ENCODE data around the gene AEBP1.

The AEBP1 gene

GRCh38 chr7:44121761-44122420 lies 17.7 kb downstream of the AEBP1 start:
- H3K4me3 ChIP-seq (ENCODE audit: low read length, poor library complexity, severe bottlenecking): peak overlapping the region; percentile 90
- TF ChIP-seq EZH2phosphoT487 (IDR thresholded peaks at IDR 0.05; ENCODE audit: borderline replicate concordance) (no peak), CTCF (conservative IDR thresholded peaks at IDR 0.05; ENCODE audit: low read length) (no peak)

GRCh38 chr7:44122529-44122928 lies 18.4 kb downstream of the AEBP1 start:
- Histone ChIP-seq H2AFZ (ENCODE audit: low read length) (no peak overlapping the region), H3K9ac (ENCODE audit: low read depth, low read length, poor library complexity, severe bottlenecking) (peak overlapping the region; percentile 74), H3K27me3 (ENCODE audit: insufficient read depth, low read length, poor library complexity, severe bottlenecking) (no peaks in the 10 kb centered on the region), H4K20me1 (ENCODE audit: insufficient read depth, low read length, poor library complexity, severe bottlenecking) (peaks cover 6% of the 10 kb centered on the region), H3K36me3 (ENCODE audit: insufficient read depth, low read length) (peaks cover 6% of the 10 kb centered on the region; the same call in 1 of the 2 replicates), H3K4me1 (ENCODE audit: insufficient read depth, low read length, poor library complexity, severe bottlenecking) (peaks cover 41% of the 10 kb centered on the region), H3K4me2 (ENCODE audit: low read depth, low read length, poor library complexity, severe bottlenecking) (peak overlapping the region; percentile 99), H3K4me3 (ENCODE audit: low read length, poor library complexity, severe bottlenecking) (peak overlapping the region; percentile 90), H3F3A (ENCODE audit: low read depth) (peaks cover 5% of the 10 kb centered on the region; the same call in 1 of the 2 replicates), H3K9me3 (ENCODE audit: insufficient read depth, low read depth, low read length) (no peaks in the 10 kb centered on the region), H3K9me2 (replicated peaks; ENCODE audit: low read depth, low read length) (no peaks in the 10 kb centered on the region), H3K79me2 (ENCODE audit: insufficient read depth, low read length) (peaks cover 53% of the 10 kb centered on the region)
- TF ChIP-seq EZH2phosphoT487 (IDR thresholded peaks at IDR 0.05; ENCODE audit: borderline replicate concordance) (no peak), CTCF (conservative IDR thresholded peaks at IDR 0.05; ENCODE audit: low read length) (no peak)

More at GRCh38 chr7:44121761-44122420, 17.7 kb downstream of the AEBP1 start:
- peaks cover 6% of the 10 kb centered on the region for H4K20me1 ChIP-seq (ENCODE audit: insufficient read depth, low read length, poor library complexity, severe bottlenecking)
- H3K27me3 ChIP-seq (ENCODE audit: insufficient read depth, low read length, poor library complexity, severe bottlenecking): no peaks in the 10 kb centered on the region
- no peak overlapping the region for H2AFZ ChIP-seq (ENCODE audit: low read length)
- no peaks in the 10 kb centered on the region for H3K9me3 ChIP-seq (ENCODE audit: insufficient read depth, low read depth, low read length)
- H3F3A ChIP-seq (ENCODE audit: low read depth): peaks cover 5% of the 10 kb centered on the region; the same call in 1 of the 2 replicates
- peaks cover 41% of the 10 kb centered on the region for H3K4me1 ChIP-seq (ENCODE audit: insufficient read depth, low read length, poor library complexity, severe bottlenecking)
- no peaks in the 10 kb centered on the region for H3K9me2 ChIP-seq (replicated peaks; ENCODE audit: low read depth, low read length)
- H3K9ac ChIP-seq (ENCODE audit: low read depth, low read length, poor library complexity, severe bottlenecking): peak overlapping the region; percentile 74
- peaks cover 6% of the 10 kb centered on the region; the same call in 1 of the 2 replicates for H3K36me3 ChIP-seq (ENCODE audit: insufficient read depth, low read length)
- H3K79me2 ChIP-seq (ENCODE audit: insufficient read depth, low read length): peaks cover 53% of the 10 kb centered on the region
- peak overlapping the region; percentile 99 for H3K4me2 ChIP-seq (ENCODE audit: low read depth, low read length, poor library complexity, severe bottlenecking)

GRCh38 chr7:44123190-44124003 lies 19.3 kb downstream of the AEBP1 start, which contains the start of gene POLD2:
POLD2 (minus strand) TSS chr7:44123548; CDS start chr7:44122053, 1,495 bp downstream.
- H3K9ac ChIP-seq (ENCODE audit: low read depth, low read length, poor library complexity, severe bottlenecking): peak within 1 kb of the TSS; percentile 78
- H3F3A ChIP-seq (ENCODE audit: low read depth): peaks cover 5% of the 10 kb centered on the region; the same call in 1 of the 2 replicates
- H3K36me3 ChIP-seq (ENCODE audit: insufficient read depth, low read length): peaks cover 6% of the 10 kb centered on the region; the same call in 1 of the 2 replicates
- no peaks in the 10 kb centered on the region for H3K27me3 ChIP-seq (ENCODE audit: insufficient read depth, low read length, poor library complexity, severe bottlenecking)
- no peaks in the 10 kb centered on the region for H3K9me3 ChIP-seq (ENCODE audit: insufficient read depth, low read depth, low read length)
- no peaks in the 10 kb centered on the region for H3K9me2 ChIP-seq (replicated peaks; ENCODE audit: low read depth, low read length)
- H3K4me2 ChIP-seq (ENCODE audit: low read depth, low read length, poor library complexity, severe bottlenecking): peak within 1 kb of the TSS; percentile 99
- H3K79me2 ChIP-seq (ENCODE audit: insufficient read depth, low read length): peaks cover 46% of the 10 kb centered on the region
- peak within 1 kb of the TSS; percentile 90 for H3K4me3 ChIP-seq (ENCODE audit: low read length, poor library complexity, severe bottlenecking)
- no peak for TF ChIP-seq EZH2phosphoT487 (IDR thresholded peaks at IDR 0.05; ENCODE audit: borderline replicate concordance)
- no peak for TF ChIP-seq CTCF (conservative IDR thresholded peaks at IDR 0.05; ENCODE audit: low read length)
- peak within 1 kb of the TSS; percentile 78 for H2AFZ ChIP-seq (ENCODE audit: low read length)
- H4K20me1 ChIP-seq (ENCODE audit: insufficient read depth, low read length, poor library complexity, severe bottlenecking): peaks cover 6% of the 10 kb centered on the region
- peaks cover 46% of the 10 kb centered on the region for H3K4me1 ChIP-seq (ENCODE audit: insufficient read depth, low read length, poor library complexity, severe bottlenecking)

Measured in Loucy (cell line).